ENCODE data around the gene CAD. TPM values are rescaled to one million over a fixed set of nuclear protein-coding genes. Genes with fewer than 3 reads are reported as not detected.

The CAD gene
- total RNA-seq, 2 donors from 2014 or later, result 11.1 to 49.1 TPM

DNA sequence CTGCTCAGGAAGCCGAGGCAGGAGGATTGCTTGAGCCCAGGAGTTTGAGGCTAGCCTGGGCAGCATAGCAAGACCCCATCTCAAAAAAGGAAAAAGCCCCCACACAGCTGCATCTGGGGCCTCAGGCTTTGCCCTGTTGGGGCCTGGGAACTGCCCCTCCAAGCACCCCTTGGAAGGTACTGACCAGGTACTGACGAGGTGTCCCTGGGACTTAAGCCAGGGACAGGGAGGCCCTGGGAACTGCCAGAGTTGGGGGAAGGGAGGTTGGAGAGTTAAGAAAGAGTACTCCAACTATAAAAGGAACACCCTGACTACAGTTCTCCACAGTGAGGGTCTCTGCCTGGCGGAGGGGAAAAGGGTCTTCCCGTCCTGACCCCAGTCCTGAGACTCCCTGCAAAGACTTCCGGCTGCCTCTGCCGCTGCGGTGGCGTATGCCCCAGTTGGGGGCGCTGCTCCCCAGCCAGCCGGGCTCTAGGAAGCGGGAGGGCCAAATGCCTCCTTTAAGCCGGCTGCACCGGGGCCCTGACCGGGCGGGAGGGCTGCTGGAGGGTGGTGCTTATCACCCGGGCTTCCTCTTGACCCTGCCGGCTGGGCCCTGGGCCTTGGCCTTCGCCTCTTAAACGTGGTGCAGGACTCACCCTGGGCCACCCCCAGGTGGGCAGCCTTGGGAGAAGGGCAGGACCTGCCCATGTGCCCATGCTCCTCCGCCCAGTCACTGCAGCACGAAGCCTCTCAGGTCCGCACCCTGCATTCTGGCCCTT lies 32.9 kb downstream of the CAD start:
- Histone ChIP-seq H3K4me1 (no peaks in the 10 kb centered on the region), H3K4me3 (no peak overlapping the region), H3K9ac (ENCODE audit: low read depth in 2 of 2, low read length in 2 of 2) (no peak overlapping the region), H3K27ac (no peak overlapping the region), H3K36me3 (no peaks in the 10 kb centered on the region), H3K27me3 (no peaks in the 10 kb centered on the region), H3K9me3 (no peaks in the 10 kb centered on the region)
- peak; percentile 31 for DNase-seq
- TF ChIP-seq CTCF (IDR thresholded peaks at IDR 0.05), result peak; percentile 53
- intact Hi-C loops (cut with DNase I), result no loop called here

DNA sequence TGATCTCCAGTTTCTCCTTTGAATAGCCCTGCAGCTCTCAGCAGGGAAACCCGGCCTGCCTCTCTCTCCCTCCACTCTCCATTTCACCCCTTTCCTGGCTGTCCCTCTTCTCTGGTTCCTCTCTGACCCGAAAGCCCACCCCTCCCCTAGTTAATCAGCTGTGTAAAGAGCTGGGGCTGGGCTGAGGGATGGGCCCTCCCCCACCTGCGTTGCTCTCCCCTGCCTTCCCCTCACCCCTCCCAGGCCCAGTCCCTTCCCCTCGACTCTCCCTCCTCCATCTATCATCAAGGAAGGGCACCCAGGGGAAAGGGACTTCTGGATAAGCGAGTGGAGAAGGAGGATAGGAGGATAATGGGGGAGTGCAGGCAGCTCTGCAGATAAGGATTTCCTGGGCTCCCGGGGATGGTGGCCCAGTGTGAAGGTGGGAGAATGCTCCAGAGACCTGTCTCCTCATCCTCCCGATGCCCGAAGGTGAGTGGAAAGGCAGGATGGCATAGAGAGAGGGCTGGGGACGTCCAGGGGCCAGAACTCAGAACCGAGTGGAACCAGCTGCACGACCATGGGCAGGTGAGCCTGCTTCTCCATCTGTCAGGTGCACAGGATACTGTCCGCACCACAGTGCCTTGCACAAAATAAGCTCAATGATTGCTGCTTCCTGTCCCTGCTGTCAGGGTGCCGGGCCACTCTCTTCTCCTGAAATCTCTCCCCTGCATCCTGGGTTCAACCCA lies 33.6 kb downstream of the CAD start:
- no peak overlapping the region for H3K9ac ChIP-seq (ENCODE audit: low read depth in 2 of 2, low read length in 2 of 2)
- no peak overlapping the region for H3K4me3 ChIP-seq
- DNase-seq, result no peak
- H3K27me3 ChIP-seq, result no peaks in the 10 kb centered on the region
- H3K27ac ChIP-seq, result no peak overlapping the region
- TF ChIP-seq CTCF (IDR thresholded peaks at IDR 0.05), result no peak
- no peaks in the 10 kb centered on the region for H3K4me1 ChIP-seq
- H3K36me3 ChIP-seq, result no peaks in the 10 kb centered on the region
- intact Hi-C loops (cut with DNase I), result no loop called here
- no peaks in the 10 kb centered on the region for H3K9me3 ChIP-seq

DNA sequence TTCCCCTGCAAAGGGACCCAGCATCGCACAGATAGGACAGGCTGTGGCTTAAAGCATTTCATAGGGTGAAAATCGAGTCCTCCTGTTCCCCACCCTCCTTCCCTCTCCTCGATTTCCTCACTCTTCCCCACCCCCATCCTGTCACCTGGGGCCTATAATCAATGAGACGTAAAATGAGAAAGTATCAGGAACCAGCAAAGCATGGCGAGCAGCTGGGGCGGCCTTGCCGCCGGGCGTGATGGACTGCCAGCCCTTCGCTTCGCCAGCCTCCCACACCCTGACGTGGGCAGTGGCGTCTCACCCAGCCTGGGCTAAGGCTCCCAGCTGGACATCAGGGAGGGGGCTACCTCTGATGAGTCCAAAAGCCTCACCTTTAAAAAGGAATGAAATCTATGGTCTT lies 34.6 kb downstream of the CAD start:
- intact Hi-C loops (cut with DNase I), result no loop called here
- no peak for DNase-seq
- Histone ChIP-seq H3K27me3 (no peaks in the 10 kb centered on the region), H3K9me3 (no peaks in the 10 kb centered on the region), H3K9ac (ENCODE audit: low read depth in 2 of 2, low read length in 2 of 2) (no peak overlapping the region), H3K4me3 (no peak overlapping the region), H3K27ac (no peak overlapping the region), H3K36me3 (no peaks in the 10 kb centered on the region), H3K4me1 (no peaks in the 10 kb centered on the region)
- no peak for TF ChIP-seq CTCF (IDR thresholded peaks at IDR 0.05)

- no peak overlapping the region for H3K27ac ChIP-seq
- H3K36me3 ChIP-seq, result no peaks in the 10 kb centered on the region
- no peak for DNase-seq
- intact Hi-C loops (cut with DNase I), result no loop called here
- H3K27me3 ChIP-seq, result no peaks in the 10 kb centered on the region
- TF ChIP-seq CTCF (IDR thresholded peaks at IDR 0.05), result no peak
- H3K4me1 ChIP-seq, result no peaks in the 10 kb centered on the region
- no peak overlapping the region for H3K9ac ChIP-seq (ENCODE audit: low read depth in 2 of 2, low read length in 2 of 2)
- no peaks in the 10 kb centered on the region for H3K9me3 ChIP-seq
- no peak overlapping the region for H3K4me3 ChIP-seq
These were observed 38.0 kb downstream of the CAD start for GRCh38 chr2:27255187-27255586.

GRCh38 chr2:27255660-27256059 lies 38.5 kb downstream of the CAD start:
- Histone ChIP-seq H3K27me3 (no peaks in the 10 kb centered on the region), H3K9ac (ENCODE audit: low read depth in 2 of 2, low read length in 2 of 2) (no peak overlapping the region), H3K4me3 (no peak overlapping the region), H3K36me3 (no peaks in the 10 kb centered on the region), H3K4me1 (no peaks in the 10 kb centered on the region), H3K9me3 (no peaks in the 10 kb centered on the region), H3K27ac (no peak overlapping the region)
- intact Hi-C loops (cut with DNase I), result no loop called here
- TF ChIP-seq CTCF (IDR thresholded peaks at IDR 0.05), result no peak
- no peak for DNase-seq

Data from colonic mucosa (tissue), 4 donors.